Upper lobe of left lung (tissue), 4 donors: ENCODE measurements around the gene MEGF8.

Experiments used
- CTCF ChIP-seq, 6 experiments: fragments of 450-650 bp in 4 of 6; fragments of 200-600 bp in 2 of 6; sonication (generic) in 2 of 6; IDR thresholded peaks; one replicate each; pipeline ENCODE4 v1.5.1; 2016 to 2019; ENCODE audit warnings: antibody characterized with exemption in 6 of 6
- EP300 ChIP-seq, 4 donors: sonication (generic); formaldehyde crosslinking; IDR thresholded peaks; one replicate each; pipeline ENCODE4 v1.5.1; 2017; ENCODE audit warnings: antibody characterized with exemption in 4 of 4, control low read depth in 2 of 4
- POLR2A ChIP-seq, 4 donors: fragments of 450-650 bp; IDR thresholded peaks; one replicate each; pipeline ENCODE4 v1.5.1; 2016 to 2017; ENCODE audit warnings: antibody characterized with exemption in 4 of 4, mild to moderate bottlenecking in 2 of 4
- POLR2AphosphoS5 ChIP-seq, 2 donors: sonication (generic); formaldehyde crosslinking; IDR thresholded peaks; one replicate each; pipeline ENCODE4 v1.5.1; 2017; ENCODE audit warnings: antibody characterized with exemption in 2 of 2

DNA sequence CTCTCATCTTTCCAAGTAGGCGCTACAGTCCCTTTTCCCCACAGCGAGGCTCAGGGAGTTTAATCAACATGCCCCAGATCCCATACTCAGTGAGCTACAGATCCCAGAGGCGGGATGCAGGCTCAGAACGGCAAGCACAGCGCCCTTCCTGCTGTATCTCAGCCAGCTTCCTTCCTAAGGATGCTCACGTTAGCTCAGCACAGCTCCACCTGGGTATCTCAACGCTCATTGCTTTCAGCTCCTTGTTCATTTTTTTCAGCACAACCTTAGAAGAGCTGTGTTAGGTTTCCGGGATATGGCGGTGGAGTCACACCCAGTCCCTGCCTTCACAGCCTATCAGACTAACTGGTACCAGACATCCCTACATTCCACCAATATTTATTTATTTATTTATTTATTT lies 3.1 kb upstream of the MEGF8 start:
- TF ChIP-seq CTCF (IDR thresholded peaks at IDR 0.05) (no peak), POLR2A (IDR thresholded peaks at IDR 0.05) (no peak), EP300 (IDR thresholded peaks at IDR 0.05) (no peak), POLR2AphosphoS5 (IDR thresholded peaks at IDR 0.05) (no peak)
